Erythroblast (primary cell): ENCODE results near the gene MFAP4.

ENCODE experiments used
- DNase-seq, 2 experiments: peaks; one replicate each; lab custom pipeline; 2025; lab: John Stamatoyannopoulos, UW
- GATA1 ChIP-seq: IDR thresholded peaks from 2 replicates; pipeline ENCODE4 v1.6.1; 2011; ENCODE audit warnings: low read depth, mild to moderate bottlenecking, control low read depth, low read length, moderate library complexity
- POLR2A ChIP-seq: IDR thresholded peaks from 2 replicates; pipeline ENCODE4 v1.6.1; 2011; ENCODE audit warnings: mild to moderate bottlenecking, low read length

The MFAP4 gene

GRCh38 chr17:19402171-19402570 is 15.2 kb upstream of the MFAP4 start:
- TF ChIP-seq GATA1: no peak
- TF ChIP-seq POLR2A: no peak
- DNase-seq: no peak

- TF ChIP-seq POLR2A (no peak), GATA1 (no peak)
Measured at GRCh38 chr17:19401321-19402010, 14.5 kb upstream of the MFAP4 start.

GRCh38 chr17:19399750-19400450 is 12.9 kb upstream of the MFAP4 start:
- DNase-seq: no peak
- TF ChIP-seq GATA1: no peak
- no peak for TF ChIP-seq POLR2A

More at GRCh38 chr17:19401321-19402010, 14.5 kb upstream of the MFAP4 start:
- no peak for DNase-seq

GRCh38 chr17:19398301-19399181 is 11.6 kb upstream of the MFAP4 start:
- no peak for DNase-seq
- TF ChIP-seq POLR2A (no peak), GATA1 (no peak)

GRCh38 chr17:19397556-19398041 is 10.6 kb upstream of the MFAP4 start:
- DNase-seq: no peak
- TF ChIP-seq POLR2A: no peak
- TF ChIP-seq GATA1: no peak

GRCh38 chr17:19392303-19392702 is 5.3 kb upstream of the MFAP4 start:
- TF ChIP-seq GATA1 (no peak), POLR2A (no peak)
- no peak for DNase-seq

- no peak for DNase-seq
- no peak for TF ChIP-seq GATA1
- TF ChIP-seq POLR2A: no peak
Measured at GRCh38 chr17:19391432-19391831, 4.4 kb upstream of the MFAP4 start.

- TF ChIP-seq POLR2A (no peak), GATA1 (no peak)
- DNase-seq: no peak
Measured at GRCh38 chr17:19390951-19391350, 4.0 kb upstream of the MFAP4 start.

- peak; percentile 80 for DNase-seq
Measured at GRCh38 chr17:19388791-19389785, 2.1 kb upstream of the MFAP4 start.

GRCh38 chr17:19387921-19388521 is 1.0 kb upstream of the MFAP4 start:
- DNase-seq: peak in 1 of 2 experiments; percentile 53
- no peak for TF ChIP-seq GATA1
- TF ChIP-seq POLR2A: no peak

More at GRCh38 chr17:19388791-19389785, 2.1 kb upstream of the MFAP4 start:
- TF ChIP-seq GATA1 (no peak), POLR2A (no peak)

- peak in 1 of 2 experiments; percentile 60 for DNase-seq
- TF ChIP-seq POLR2A (no peak), GATA1 (no peak)
Measured at GRCh38 chr17:19386051-19386929, 700 bp downstream of the MFAP4 start.
